Measurements from ENCODE around the gene PKP4.
"Not testable (repeated sequence)": the region's sequence is repeated elsewhere in the genome, so short reads cannot be mapped to it uniquely, and the experiment has no call there.

PKP4 gene

GRCh38 chr2:158472829-158473228, 16.1 kb downstream of the PKP4 start:
- not testable (repeated sequence) for DNase-seq (ENCODE audit: low read depth in 2 of 2)

- not testable (repeated sequence) for DNase-seq (ENCODE audit: low read depth in 2 of 2)
These were observed 16.5 kb downstream of the PKP4 start for GRCh38 chr2:158473300-158473699.

- no peak for DNase-seq (ENCODE audit: low read depth in 2 of 2)
These were observed 17.1 kb downstream of the PKP4 start for GRCh38 chr2:158473719-158474392.

- DNase-seq (ENCODE audit: low read depth in 2 of 2), result not testable (repeated sequence)
These were observed 17.8 kb downstream of the PKP4 start for GRCh38 chr2:158474526-158475011.

GRCh38 chr2:158477202-158477601, 20.4 kb downstream of the PKP4 start:
- no peak for DNase-seq (ENCODE audit: low read depth in 2 of 2)

GRCh38 chr2:158478237-158478636, 21.5 kb downstream of the PKP4 start:
- no peak for DNase-seq (ENCODE audit: low read depth in 2 of 2)

- no peak for DNase-seq (ENCODE audit: low read depth in 2 of 2)
These were observed 22.1 kb downstream of the PKP4 start for GRCh38 chr2:158478816-158479215.

- no peak for DNase-seq (ENCODE audit: low read depth in 2 of 2)
These were observed 24.4 kb downstream of the PKP4 start for GRCh38 chr2:158481116-158481515.

- DNase-seq (ENCODE audit: low read depth in 2 of 2), result no peak
These were observed 25.8 kb downstream of the PKP4 start for GRCh38 chr2:158482594-158482993.

GRCh38 chr2:158484892-158485556, 28.3 kb downstream of the PKP4 start:
- no peak for DNase-seq (ENCODE audit: low read depth in 2 of 2)

GRCh38 chr2:158486150-158486969, 29.6 kb downstream of the PKP4 start:
- no peak for DNase-seq (ENCODE audit: low read depth in 2 of 2)

- DNase-seq (ENCODE audit: low read depth in 2 of 2), result no peak
These were observed 30.2 kb downstream of the PKP4 start for GRCh38 chr2:158486970-158487325.

- no peak for DNase-seq (ENCODE audit: low read depth in 2 of 2)
These were observed 30.7 kb downstream of the PKP4 start for GRCh38 chr2:158487419-158487818.

GRCh38 chr2:158488442-158489216, 31.9 kb downstream of the PKP4 start:
- no peak for DNase-seq (ENCODE audit: low read depth in 2 of 2)

- DNase-seq (ENCODE audit: low read depth in 2 of 2), result no peak
These were observed 32.8 kb downstream of the PKP4 start for GRCh38 chr2:158489366-158490112.

GRCh38 chr2:158491072-158491471, 34.3 kb downstream of the PKP4 start:
- no peak for DNase-seq (ENCODE audit: low read depth in 2 of 2)

- no peak for DNase-seq (ENCODE audit: low read depth in 2 of 2)
These were observed 36.7 kb downstream of the PKP4 start for GRCh38 chr2:158493458-158493857.

GRCh38 chr2:158495175-158495574, 38.4 kb downstream of the PKP4 start:
- no peak for DNase-seq (ENCODE audit: low read depth in 2 of 2)

GRCh38 chr2:158496986-158497385, 40.2 kb downstream of the PKP4 start:
- DNase-seq (ENCODE audit: low read depth in 2 of 2), result no peak

GRCh38 chr2:158497486-158497885, 40.7 kb downstream of the PKP4 start:
- DNase-seq (ENCODE audit: low read depth in 2 of 2), result no peak
